Activated CD4-positive, alpha-beta memory T cell treated with anti-CD3 and anti-CD28 coated beads for 36 hours (primary cell): ENCODE data around the gene SPATA4. TPM values are rescaled to one million over a fixed set of nuclear protein-coding genes. Genes with fewer than 3 reads are reported as not detected.

Experiments used
- CTCF ChIA-PET: fragments of 350-600 bp; sonication (Branson Sonifier 250); formaldehyde crosslinking; loops from one replicate; lab custom pipeline; 2021; ENCODE audit warnings: antibody characterized with exemption, inconsistent platforms; lab: Charles Lee
- POLR2A ChIA-PET: fragments of 350-600 bp; sonication (Branson Sonifier 250); formaldehyde crosslinking; loops from one replicate; lab custom pipeline; 2021; ENCODE audit warnings: antibody characterized with exemption; lab: Charles Lee
- DNase-seq: peaks from one replicate; pipeline ENCODE4 v3.0.0-alpha.2; 2020
- H3K27ac Mint-ChIP-seq: one replicate; pipeline ENCODE4 v1.8.0; 2021; ENCODE audit warnings: mixed read lengths
- H3K27me3 Mint-ChIP-seq: one replicate; pipeline ENCODE4 v1.8.0; 2021; ENCODE audit warnings: mixed read lengths
- H3K36me3 Mint-ChIP-seq: one replicate; pipeline ENCODE4 v1.8.0; 2021; ENCODE audit warnings: mixed read lengths
- H3K4me1 Mint-ChIP-seq: one replicate; pipeline ENCODE4 v1.8.0; 2021; ENCODE audit warnings: low read depth, mixed read lengths
- H3K4me3 Mint-ChIP-seq: one replicate; pipeline ENCODE4 v1.8.0; 2021; ENCODE audit warnings: mild to moderate bottlenecking, mixed read lengths
- H3K9me3 Mint-ChIP-seq: one replicate; pipeline ENCODE4 v1.8.0; 2021; ENCODE audit warnings: mixed read lengths
- intact Hi-C: fragments of 100-400 bp; cut with micrococcal nuclease; formaldehyde crosslinking; loops from one replicate; pipeline ENCODE4 v1.15.1; 2023
- total RNA-seq, 2 experiments: library from RNA; stranded (reverse); gene quantifications; one replicate each; pipeline ENCODE4 v1.2.3, GENCODE V29; 2021

Gene SPATA4
- total RNA-seq, 2 experiments from 2014 or later: not detected

DNA sequence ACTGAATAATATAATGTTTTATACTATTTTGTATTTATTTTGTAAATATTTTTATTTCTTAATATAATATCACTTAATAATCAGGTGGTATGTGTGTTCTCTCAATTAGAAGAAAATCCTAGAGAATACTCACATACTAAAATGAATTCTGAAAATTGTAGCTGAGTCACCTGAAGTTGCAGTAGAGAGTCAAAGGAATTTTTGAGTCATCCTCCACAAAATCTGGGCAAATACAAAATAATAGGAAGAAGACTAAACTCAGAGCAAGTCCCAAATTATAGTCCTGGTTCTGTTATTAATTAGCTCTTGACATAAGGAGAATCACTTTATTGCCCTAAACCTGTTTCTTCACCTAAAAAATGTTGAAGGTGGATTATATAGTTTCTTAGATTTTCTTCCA lies 57.8 kb downstream of the SPATA4 start:
- Mint-ChIP-seq H3K9me3 (no peaks in the 10 kb centered on the region), H3K4me3 (no peak overlapping the region), H3K27ac (no peak overlapping the region), H3K4me1 (no peaks in the 10 kb centered on the region), H3K27me3 (peaks cover 1% of the 10 kb centered on the region), H3K36me3 (no peaks in the 10 kb centered on the region)
- intact Hi-C loops: no loop called here
- ChIA-PET CTCF (no interaction called here), POLR2A (no interaction called here)
- DNase-seq: no peak

DNA sequence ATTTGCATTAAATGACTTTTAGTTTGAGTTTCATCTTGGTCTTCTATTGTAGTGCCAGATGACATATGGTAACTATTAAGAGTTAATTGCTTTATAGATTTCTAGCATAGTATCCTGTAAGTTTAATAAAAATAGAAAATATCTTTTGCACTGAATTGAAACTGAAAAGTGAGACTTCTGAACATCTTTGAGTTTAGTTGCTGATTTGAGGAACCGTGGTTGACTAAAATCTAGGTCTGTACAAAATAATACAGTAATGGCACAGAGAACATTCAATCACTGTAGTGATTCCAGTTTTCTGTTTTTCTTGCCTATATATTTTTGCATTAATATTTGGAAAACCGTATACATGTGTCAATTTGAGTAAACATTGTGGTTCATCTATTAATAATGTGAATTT lies 60.7 kb downstream of the SPATA4 start:
- ChIA-PET POLR2A (no interaction called here), CTCF (no interaction called here)
- Mint-ChIP-seq H3K9me3 (no peaks in the 10 kb centered on the region), H3K4me1 (no peaks in the 10 kb centered on the region), H3K36me3 (no peaks in the 10 kb centered on the region), H3K27me3 (peaks cover 4% of the 10 kb centered on the region), H3K4me3 (no peak overlapping the region), H3K27ac (no peak overlapping the region)
- no peak for DNase-seq
- intact Hi-C loops: no loop called here

Other genes with a start within 250 kb of the SPATA4 start
- 1 to 10 TPM; 1.1 to 1.2 TPM for gene WDR17, start 129.7 kb downstream of the SPATA4 start, total RNA-seq
- gene ASB5, start 73.6 kb upstream of the SPATA4 start, total RNA-seq: not detected
- gene SPCS3, start 124.4 kb upstream of the SPATA4 start, total RNA-seq: 100 to 1,000 TPM; 182 to 185 TPM